AG08395 (cell line): ENCODE results near the gene UIMC1.

Experiments
- DNase-seq: peaks from one replicate; pipeline ENCODE4 v3.0.0; 2012; ENCODE audit warnings: mixed read lengths, low spot score

UIMC1 gene

GRCh38 chr5:176954050-176954449 is 52.5 kb downstream of the UIMC1 start:
- DNase-seq = no peak

- DNase-seq = no peak
Measured at GRCh38 chr5:176952531-176953193, 53.9 kb downstream of the UIMC1 start.

GRCh38 chr5:176948458-176948857 is 58.1 kb downstream of the UIMC1 start:
- DNase-seq = no peak

GRCh38 chr5:176947847-176948246 is 58.7 kb downstream of the UIMC1 start:
- DNase-seq = no peak

- no peak for DNase-seq
Measured at GRCh38 chr5:176944268-176944667, 62.3 kb downstream of the UIMC1 start.

- DNase-seq = no peak
Measured at GRCh38 chr5:176943816-176944215, 62.8 kb downstream of the UIMC1 start.

- no peak for DNase-seq
Measured at GRCh38 chr5:176941951-176942350, 64.6 kb downstream of the UIMC1 start.

GRCh38 chr5:176938472-176938871 is 68.1 kb downstream of the UIMC1 start:
- no peak for DNase-seq

GRCh38 chr5:176935017-176935416 is 71.6 kb downstream of the UIMC1 start:
- no peak for DNase-seq

- no peak for DNase-seq
Measured at GRCh38 chr5:176934309-176934930, 72.2 kb downstream of the UIMC1 start.

- no peak for DNase-seq
Measured at GRCh38 chr5:176929654-176930053, 76.9 kb downstream of the UIMC1 start.

- no peak for DNase-seq
Measured at GRCh38 chr5:176927562-176927961, 79.0 kb downstream of the UIMC1 start.

- no peak for DNase-seq
Measured at GRCh38 chr5:176922817-176923216, 83.8 kb downstream of the UIMC1 start.

- no peak for DNase-seq
Measured at GRCh38 chr5:176921714-176922113, 84.9 kb downstream of the UIMC1 start.

GRCh38 chr5:176918613-176919012 is 88.0 kb downstream of the UIMC1 start:
- no peak for DNase-seq

- no peak for DNase-seq
Measured at GRCh38 chr5:176916337-176916736, 90.2 kb downstream of the UIMC1 start.

- DNase-seq = no peak
Measured at GRCh38 chr5:176915906-176916305, 90.7 kb downstream of the UIMC1 start.

GRCh38 chr5:176912115-176912514 is 94.5 kb downstream of the UIMC1 start:
- no peak for DNase-seq

- DNase-seq = no peak
Measured at GRCh38 chr5:176908675-176909368, 97.8 kb downstream of the UIMC1 start.

- no peak for DNase-seq
Measured at GRCh38 chr5:176906796-176907195, 99.8 kb downstream of the UIMC1 start.

GRCh38 chr5:176906126-176906525 is 100.5 kb downstream of the UIMC1 start:
- DNase-seq = no peak

GRCh38 chr5:176904276-176904675 is 102.3 kb downstream of the UIMC1 start:
- DNase-seq = no peak

- DNase-seq = no peak
Measured at GRCh38 chr5:176902911-176903664, 103.5 kb downstream of the UIMC1 start.
